Measurements from ENCODE around the gene TMEM89. TPM values are rescaled to one million over a fixed set of nuclear protein-coding genes. Genes with fewer than 3 reads are reported as not detected.

Gene TMEM89
- total RNA-seq, 4 donors from 2014 or later = not detected

DNA sequence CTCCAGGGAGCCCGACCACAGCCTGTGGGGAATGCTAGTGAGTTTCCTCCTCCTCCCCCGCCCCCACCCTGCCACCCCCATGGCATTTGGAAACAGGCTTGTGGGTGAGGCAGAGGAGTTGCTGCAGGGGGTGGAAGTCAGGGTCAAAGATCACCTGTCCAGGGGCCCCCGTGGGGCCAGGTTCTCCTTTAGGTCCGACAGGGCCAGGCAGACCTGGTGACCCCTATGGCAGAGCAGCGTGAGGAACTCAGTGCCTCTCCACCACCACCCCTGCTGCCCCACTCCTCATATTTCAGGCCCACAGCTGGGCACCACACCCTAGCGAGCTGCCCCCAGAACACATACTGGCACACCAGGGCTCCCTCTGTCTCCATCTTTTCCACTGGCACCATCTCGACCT is 49.1 kb downstream of the TMEM89 start:
- Histone ChIP-seq H3K4me3 (no peak overlapping the region), H3K4me1 (no peaks in the 10 kb centered on the region), H3K9me3 (no peaks in the 10 kb centered on the region), H3K36me3 (peaks cover 0 to 12% (median 0%) of the 10 kb centered on the region in 4 donors), H3K27ac (replicated peaks in 1 of 4) (no peak overlapping the region), H3K27me3 (no peaks in the 10 kb centered on the region)
- DNase-seq (ENCODE audit: extremely low spot score) = no peak
- 91% methylated on average over 7 of the region's 7 CpGs for WGBS
- TF ChIP-seq, protein P1, sequence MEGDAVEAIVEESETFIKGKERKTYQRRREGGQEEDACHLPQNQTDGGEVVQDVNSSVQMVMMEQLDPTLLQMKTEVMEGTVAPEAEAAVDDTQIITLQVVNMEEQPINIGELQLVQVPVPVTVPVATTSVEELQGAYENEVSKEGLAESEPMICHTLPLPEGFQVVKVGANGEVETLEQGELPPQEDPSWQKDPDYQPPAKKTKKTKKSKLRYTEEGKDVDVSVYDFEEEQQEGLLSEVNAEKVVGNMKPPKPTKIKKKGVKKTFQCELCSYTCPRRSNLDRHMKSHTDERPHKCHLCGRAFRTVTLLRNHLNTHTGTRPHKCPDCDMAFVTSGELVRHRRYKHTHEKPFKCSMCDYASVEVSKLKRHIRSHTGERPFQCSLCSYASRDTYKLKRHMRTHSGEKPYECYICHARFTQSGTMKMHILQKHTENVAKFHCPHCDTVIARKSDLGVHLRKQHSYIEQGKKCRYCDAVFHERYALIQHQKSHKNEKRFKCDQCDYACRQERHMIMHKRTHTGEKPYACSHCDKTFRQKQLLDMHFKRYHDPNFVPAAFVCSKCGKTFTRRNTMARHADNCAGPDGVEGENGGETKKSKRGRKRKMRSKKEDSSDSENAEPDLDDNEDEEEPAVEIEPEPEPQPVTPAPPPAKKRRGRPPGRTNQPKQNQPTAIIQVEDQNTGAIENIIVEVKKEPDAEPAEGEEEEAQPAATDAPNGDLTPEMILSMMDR (IDR thresholded peaks at IDR 0.05) = no peak
- TF ChIP-seq POLR2AphosphoS5 (IDR thresholded peaks at IDR 0.05) (no peak), POLR2A (IDR thresholded peaks at IDR 0.05; ENCODE audit: low read depth) (no peak)
- intact Hi-C loops (cut with DNase I) = no loop called here

DNA sequence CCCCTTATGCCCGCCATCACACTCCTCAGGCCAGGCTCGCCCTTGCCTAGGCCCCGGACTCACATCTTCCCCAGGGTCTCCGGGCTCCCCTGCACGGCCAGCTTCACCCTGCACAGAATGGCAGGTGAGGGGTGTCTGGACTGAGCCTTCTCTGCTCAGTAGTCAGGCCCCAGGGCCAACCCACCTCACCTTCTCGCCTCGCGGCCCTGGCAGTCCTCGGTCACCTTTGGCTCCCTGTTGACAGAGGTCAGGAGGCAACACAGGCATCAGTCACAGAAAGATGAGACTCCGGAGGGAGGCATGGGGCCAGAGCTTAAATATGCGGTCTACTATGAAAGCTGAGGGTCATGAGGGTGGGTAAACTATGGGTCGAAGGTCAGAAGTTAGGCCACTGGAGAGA is 49.6 kb downstream of the TMEM89 start:
- intact Hi-C loops (cut with DNase I) = no loop called here
- H3K36me3 ChIP-seq = peaks cover 0 to 6% (median 0%) of the 10 kb centered on the region in 4 donors
- H3K27ac ChIP-seq (replicated peaks in 1 of 4) = no peak overlapping the region
- no peaks in the 10 kb centered on the region for H3K9me3 ChIP-seq
- H3K4me1 ChIP-seq = no peaks in the 10 kb centered on the region
- no peaks in the 10 kb centered on the region for H3K27me3 ChIP-seq
- no peak for TF ChIP-seq EP300 (IDR thresholded peaks at IDR 0.05)
- TF ChIP-seq, protein P1 (IDR thresholded peaks at IDR 0.05) = no peak
- no peak for TF ChIP-seq POLR2A (IDR thresholded peaks at IDR 0.05; ENCODE audit: low read depth)
- no peak for TF ChIP-seq POLR2AphosphoS5 (IDR thresholded peaks at IDR 0.05)
- no peak overlapping the region for H3K4me3 ChIP-seq
- WGBS = 100% methylated on average over 2 of the region's 12 CpGs
- no peak for DNase-seq (ENCODE audit: extremely low spot score)

Other genes starting within 250 kb of the TMEM89 start
- gene FBXW12, start 249.6 kb downstream of the TMEM89 start, total RNA-seq = under 1 TPM in 1 of 4 donors, not detected in 3; 0.65 TPM
- gene PLXNB1, start 191.7 kb downstream of the TMEM89 start, total RNA-seq = 100 to 1,000 TPM; 120 to 200 (median 152) TPM
- gene CCDC51, start 181.7 kb downstream of the TMEM89 start, total RNA-seq = 10 to 100 TPM; 15.6 to 26.6 (median 23.0) TPM
- 100 to 1,000 TPM; 167 to 270 (median 205) TPM for gene TMA7, start 181.5 kb downstream of the TMEM89 start, total RNA-seq
- gene ATRIP, start 175.0 kb downstream of the TMEM89 start, total RNA-seq = 1 to 10 TPM; 4.2 to 8.5 (median 5.3) TPM
- 100 to 1,000 TPM; 101 to 158 (median 148) TPM for gene SHISA5, start 117.6 kb downstream of the TMEM89 start, total RNA-seq
- gene PFKFB4, start 65.0 kb downstream of the TMEM89 start, total RNA-seq = 1 to 10 TPM; 1.8 to 2.9 (median 1.9) TPM
- not detected for gene UCN2, start 58.0 kb downstream of the TMEM89 start, total RNA-seq
- 1 to 10 TPM; 1.2 to 2.9 (median 2.1) TPM for gene COL7A1, start 26.4 kb downstream of the TMEM89 start, total RNA-seq
- gene UQCRC1, start 12.1 kb downstream of the TMEM89 start, total RNA-seq = 100 to 1,000 TPM; 265 to 340 (median 295) TPM
- 10 to 100 TPM in 2 of 4 donors, 1 to 10 TPM in 2; 6.1 to 11.7 (median 8.8) TPM for gene SLC26A6, start 13.7 kb upstream of the TMEM89 start, total RNA-seq
- gene CELSR3, start 41.1 kb upstream of the TMEM89 start, total RNA-seq = 1 to 10 TPM in 1 of 4 donors, under 1 TPM in 3; 0.33 to 1.3 (median 0.63) TPM
- 10 to 100 TPM; 18.9 to 34.7 (median 29.1) TPM for gene NCKIPSD, start 64.1 kb upstream of the TMEM89 start, total RNA-seq
- 10 to 100 TPM; 31.0 to 57.5 (median 41.2) TPM for gene IP6K2, start 95.5 kb upstream of the TMEM89 start, total RNA-seq
- 10 to 100 TPM; 30.7 to 43.3 (median 34.2) TPM for gene PRKAR2A, start 226.1 kb upstream of the TMEM89 start, total RNA-seq

Data from esophagus muscularis mucosa (tissue), 4 donors.